Calu3 (cell line): ENCODE results near the gene VPS26A. TPM values are rescaled to one million over a fixed set of nuclear protein-coding genes. Genes with fewer than 3 reads are reported as not detected.

Experiments used
- BruUV-seq: library from RNA; stranded (reverse); fragments of 400-500 nt; replicated peaks from 2 replicates; lab custom pipeline; 2021; lab: Mats Ljungman, UMichigan
- CTCF ChIA-PET: fragments of 300-600 bp; sonication (Branson Sonifier 250); formaldehyde crosslinking; loops from one replicate; lab custom pipeline; 2022; ENCODE audit warnings: antibody characterized with exemption; lab: Charles Lee
- DNase-seq: peaks from one replicate; pipeline ENCODE4 v3.0.0; 2022
- H3K27ac Mint-ChIP-seq: one replicate; pipeline ENCODE4 v1.8.0; 2022; ENCODE audit warnings: mixed read lengths; ENCODE audit not compliant: unreplicated experiment
- H3K27me3 Mint-ChIP-seq: one replicate; pipeline ENCODE4 v1.8.0; 2022; ENCODE audit warnings: mixed read lengths; ENCODE audit not compliant: unreplicated experiment
- H3K36me3 Mint-ChIP-seq: one replicate; pipeline ENCODE4 v1.8.0; 2022; ENCODE audit warnings: mild to moderate bottlenecking, moderate library complexity, mixed read lengths; ENCODE audit not compliant: insufficient read depth, unreplicated experiment
- H3K4me1 Mint-ChIP-seq: one replicate; pipeline ENCODE4 v1.8.0; 2022; ENCODE audit warnings: mild to moderate bottlenecking, low read depth, mixed read lengths; ENCODE audit not compliant: unreplicated experiment
- H3K4me3 Mint-ChIP-seq: one replicate; pipeline ENCODE4 v1.8.0; 2022; ENCODE audit warnings: mild to moderate bottlenecking, low read depth, moderate library complexity, mixed read lengths; ENCODE audit not compliant: unreplicated experiment
- H3K9me3 Mint-ChIP-seq: one replicate; pipeline ENCODE4 v1.8.0; 2022; ENCODE audit warnings: low read depth, mixed read lengths; ENCODE audit not compliant: unreplicated experiment
- CTCF ChIP-seq: fragments of 200-600 bp; IDR thresholded peaks from one replicate; pipeline ENCODE4 v1.8.0; 2022; ENCODE audit warnings: antibody characterized with exemption; ENCODE audit not compliant: unreplicated experiment
- intact Hi-C: fragments of 100-400 bp; cut with micrococcal nuclease; formaldehyde crosslinking; loops from one replicate; pipeline ENCODE4 v1.10.0; 2022; ENCODE audit not compliant: unreplicated experiment
- total RNA-seq: library from RNA; stranded (reverse); gene quantifications from 2 replicates; pipeline ENCODE4 v1.2.3, GENCODE V29; 2022

VPS26A gene
- total RNA-seq, 1 experiment from 2014 or later, result 80.3 TPM

GRCh38 chr10:69104994-69105790 is 18.8 kb upstream of the VPS26A start:
- CTCF ChIA-PET, result interaction anchor here (0.8 kb wide), 1 partner anchor 11 kb away, joined by 3 read pairs; no protein-coding TSS in a partner anchor
- intact Hi-C loops, result no loop called here
- Mint-ChIP-seq H3K27ac (no peak overlapping the region), H3K4me3 (no peak overlapping the region), H3K9me3 (no peaks in the 10 kb centered on the region), H3K27me3 (peaks cover 46% of the 10 kb centered on the region), H3K4me1 (peaks cover 8% of the 10 kb centered on the region), H3K36me3 (no peaks in the 10 kb centered on the region)
- no peak for DNase-seq
- no TSS peak for BruUV-seq
- TF ChIP-seq CTCF, result no peak

- Mint-ChIP-seq H3K4me3 (no peak overlapping the region), H3K36me3 (no peaks in the 10 kb centered on the region), H3K27me3 (peaks cover 47% of the 10 kb centered on the region), H3K9me3 (no peaks in the 10 kb centered on the region), H3K4me1 (peaks cover 3% of the 10 kb centered on the region), H3K27ac (no peak overlapping the region)
- no peak for TF ChIP-seq CTCF
- intact Hi-C loops, result no loop called here
- CTCF ChIA-PET, result interaction anchor here (0.7 to 1.5 kb wide), 4 partner anchors 13 to 300 kb away, joined by 3 to 6 read pairs (median 4); no protein-coding TSS in a partner anchor
- DNase-seq, result no peak
- no TSS peak for BruUV-seq
Observed at GRCh38 chr10:69107176-69107490, 16.8 kb upstream of the VPS26A start.

DNA sequence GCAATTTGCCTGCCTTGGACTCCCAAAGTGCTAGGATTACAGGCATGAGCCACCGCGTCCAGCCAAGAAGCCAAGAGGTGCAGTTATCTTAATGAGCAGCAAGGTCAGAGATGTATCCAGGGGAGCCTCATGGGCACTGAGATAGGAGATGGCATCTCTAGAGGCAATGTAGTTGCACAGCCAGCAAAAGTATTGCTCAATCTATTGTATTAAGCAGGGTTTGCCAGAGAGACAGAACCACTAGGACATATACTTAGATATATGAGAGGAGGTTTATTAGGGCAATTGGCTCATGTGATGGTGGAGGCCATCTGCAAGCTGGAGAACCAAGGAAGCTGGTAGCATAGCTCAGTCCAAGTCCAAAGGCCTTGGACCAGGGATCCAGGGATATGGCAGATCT is 16.3 kb upstream of the VPS26A start:
- no peak overlapping the region for H3K4me3 Mint-ChIP-seq
- no peak for DNase-seq
- TF ChIP-seq CTCF, result no peak
- H3K36me3 Mint-ChIP-seq, result no peaks in the 10 kb centered on the region
- H3K27ac Mint-ChIP-seq, result no peak overlapping the region
- no TSS peak for BruUV-seq
- CTCF ChIA-PET, result interaction anchor here (0.7 kb wide), 2 partner anchors 45 to 199 kb away, joined by 3 to 6 read pairs; no protein-coding TSS in a partner anchor
- intact Hi-C loops, result no loop called here
- H3K27me3 Mint-ChIP-seq, result peaks cover 47% of the 10 kb centered on the region
- H3K4me1 Mint-ChIP-seq, result no peaks in the 10 kb centered on the region
- no peaks in the 10 kb centered on the region for H3K9me3 Mint-ChIP-seq

DNA sequence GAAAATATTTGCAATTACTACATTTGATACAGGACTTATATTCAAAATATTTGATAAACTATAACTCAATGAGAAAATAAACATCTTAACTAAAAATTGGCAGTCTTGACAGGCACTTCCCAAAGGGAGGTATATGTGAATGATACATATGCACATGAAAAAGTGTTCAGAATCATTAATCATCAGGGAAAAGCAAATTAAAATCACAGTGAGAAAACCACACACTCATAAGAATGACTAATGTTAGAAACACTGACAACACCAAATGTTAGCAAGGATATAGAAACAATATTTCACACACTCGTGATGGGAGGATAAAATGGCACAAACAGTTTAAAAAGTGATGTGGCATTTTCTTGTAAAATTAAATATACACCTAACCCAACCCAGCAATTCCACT is 4.1 kb upstream of the VPS26A start:
- H3K9me3 Mint-ChIP-seq, result no peaks in the 10 kb centered on the region
- DNase-seq, result no peak
- H3K36me3 Mint-ChIP-seq, result peaks cover 20% of the 10 kb centered on the region
- no peak overlapping the region for H3K4me3 Mint-ChIP-seq
- H3K27me3 Mint-ChIP-seq, result peaks cover 11% of the 10 kb centered on the region
- H3K4me1 Mint-ChIP-seq, result no peaks in the 10 kb centered on the region
- CTCF ChIA-PET, result no interaction called here
- H3K27ac Mint-ChIP-seq, result no peak overlapping the region
- BruUV-seq, result no TSS peak
- intact Hi-C loops, result no loop called here
- no peak for TF ChIP-seq CTCF
